ENCODE measurements around the gene RCCD1. TPM values are rescaled to one million over a fixed set of nuclear protein-coding genes. Genes with fewer than 3 reads are reported as not detected.

Gene RCCD1
- total and polyA plus RNA-seq, 2 donors (not counting 3 experiments of a cell fraction or from before 2014, with no cell fraction given), result 8.8 to 15.3 TPM

DNA sequence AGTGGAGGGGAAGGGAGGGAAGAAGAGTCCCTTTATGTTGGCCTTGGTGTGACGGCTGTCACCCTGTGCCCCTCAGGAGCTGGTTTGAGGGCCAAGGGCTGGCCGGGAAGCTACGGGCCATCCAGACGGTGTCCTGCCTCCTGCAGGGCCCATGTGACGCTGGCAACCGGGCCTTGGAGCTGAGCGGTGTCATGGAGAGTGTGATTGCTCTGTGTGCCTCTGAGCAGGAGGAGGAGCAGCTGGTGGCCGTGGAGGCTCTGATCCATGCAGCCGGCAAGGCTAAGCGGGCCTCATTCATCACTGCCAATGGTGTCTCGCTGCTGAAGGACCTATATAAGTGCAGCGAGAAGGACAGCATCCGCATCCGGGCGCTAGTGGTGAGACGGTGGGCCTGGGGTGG lies 8.1 kb upstream of the RCCD1 start:
- H3K27ac ChIP-seq (ENCODE audit: insufficient read depth, low read depth, low read length), result no peak overlapping the region
- intact Hi-C loops (cut with micrococcal nuclease) (no loop called here), dilution Hi-C loops (cut with MboI; ENCODE audit: extremely low pct_ligation_motif_present, low sequenced_read_pairs) (no loop called here)
- H4K20me1 ChIP-seq (replicated peaks; ENCODE audit: control insufficient read depth, extremely low read depth, insufficient read depth, low read length), result no peaks in the 10 kb centered on the region
- H3K27me3 ChIP-seq (ENCODE audit: control insufficient read depth in 2 of 2, insufficient read depth in 2 of 2, low read length in 2 of 2), result no peaks in the 10 kb centered on the region
- no peak for FAIRE-seq
- ChIA-PET POLR2A (no interaction called here), CTCF (interaction anchor here (0.6 to 2.8 kb wide), 5 partner anchors 9 to 103 kb away, joined by 3 to 24 read pairs (median 4); partner anchors contain the start of genes RCCD1 and UNC45A)
- H3K4me1 ChIP-seq (ENCODE audit: control insufficient read depth, extremely low read depth, insufficient read depth, low read length), result peaks cover 10% of the 10 kb centered on the region
- H2AFZ ChIP-seq (ENCODE audit: low read depth, low read length), result no peak overlapping the region
- BruUV-seq (replicated peaks), result no TSS peak
- H3K9ac ChIP-seq (replicated peaks; ENCODE audit: extremely low read depth, insufficient read depth, low read length), result no peak overlapping the region
- H3K9me1 ChIP-seq (replicated peaks; ENCODE audit: control insufficient read depth, extremely low read depth, insufficient read depth, low read length), result no peaks in the 10 kb centered on the region
- H3K4me3 ChIP-seq (replicated peaks in 1 of 3; ENCODE audit: insufficient read depth in 1 of 3, low read depth in 1 of 3, low read length in 3 of 3), result no peak overlapping the region
- no peaks in the 10 kb centered on the region for H3K9me3 ChIP-seq (replicated peaks; ENCODE audit: control insufficient read depth, insufficient read depth, low read length)
- no peak overlapping the region for H3K4me2 ChIP-seq (ENCODE audit: insufficient read depth, low read length)
- no peak for DNase-seq (ENCODE audit: low read depth, low spot score)
- H3K36me3 ChIP-seq (ENCODE audit: control insufficient read depth in 2 of 2, extremely low read depth in 1 of 2, insufficient read depth in 2 of 2, low read length in 2 of 2), result peaks cover 22 to 62% of the 10 kb centered on the region in 2 experiments
- TF ChIP-seq MYC (IDR thresholded peaks at IDR 0.05; ENCODE audit: low read depth, low read length) (no peak), EZH2 (IDR thresholded peaks at IDR 0.05; ENCODE audit: borderline replicate concordance, low read depth, low read length, severe bottlenecking) (no peak), FOS (IDR thresholded peaks at IDR 0.05; ENCODE audit: borderline replicate concordance, insufficient read depth, low read length) (no peak), GATA2 (IDR thresholded peaks at IDR 0.05; ENCODE audit: insufficient read depth, insufficient read length, low read depth, low read length) (no peak), POLR2A (IDR thresholded peaks at IDR 0.05; ENCODE audit: low read depth, low read length) (no peak), POLR2AphosphoS5 (IDR thresholded peaks at IDR 0.05; ENCODE audit: insufficient read depth, low read depth, low read length) (no peak), JUN (IDR thresholded peaks at IDR 0.05; ENCODE audit: borderline replicate concordance, insufficient read depth, insufficient read length, low read depth) (no peak)
- TF ChIP-seq, protein P1, sequence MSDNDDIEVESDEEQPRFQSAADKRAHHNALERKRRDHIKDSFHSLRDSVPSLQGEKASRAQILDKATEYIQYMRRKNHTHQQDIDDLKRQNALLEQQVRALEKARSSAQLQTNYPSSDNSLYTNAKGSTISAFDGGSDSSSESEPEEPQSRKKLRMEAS (IDR thresholded peaks at IDR 0.05; ENCODE audit: insufficient read depth, insufficient read length), result no peak
- TF ChIP-seq, protein P2, sequence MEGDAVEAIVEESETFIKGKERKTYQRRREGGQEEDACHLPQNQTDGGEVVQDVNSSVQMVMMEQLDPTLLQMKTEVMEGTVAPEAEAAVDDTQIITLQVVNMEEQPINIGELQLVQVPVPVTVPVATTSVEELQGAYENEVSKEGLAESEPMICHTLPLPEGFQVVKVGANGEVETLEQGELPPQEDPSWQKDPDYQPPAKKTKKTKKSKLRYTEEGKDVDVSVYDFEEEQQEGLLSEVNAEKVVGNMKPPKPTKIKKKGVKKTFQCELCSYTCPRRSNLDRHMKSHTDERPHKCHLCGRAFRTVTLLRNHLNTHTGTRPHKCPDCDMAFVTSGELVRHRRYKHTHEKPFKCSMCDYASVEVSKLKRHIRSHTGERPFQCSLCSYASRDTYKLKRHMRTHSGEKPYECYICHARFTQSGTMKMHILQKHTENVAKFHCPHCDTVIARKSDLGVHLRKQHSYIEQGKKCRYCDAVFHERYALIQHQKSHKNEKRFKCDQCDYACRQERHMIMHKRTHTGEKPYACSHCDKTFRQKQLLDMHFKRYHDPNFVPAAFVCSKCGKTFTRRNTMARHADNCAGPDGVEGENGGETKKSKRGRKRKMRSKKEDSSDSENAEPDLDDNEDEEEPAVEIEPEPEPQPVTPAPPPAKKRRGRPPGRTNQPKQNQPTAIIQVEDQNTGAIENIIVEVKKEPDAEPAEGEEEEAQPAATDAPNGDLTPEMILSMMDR (IDR thresholded peaks at IDR 0.05; ENCODE audit: extremely low read depth in 1 of 2, insufficient read depth in 1 of 2, low read depth in 1 of 2, low read length in 2 of 2), result no peak
- H3K79me2 ChIP-seq (ENCODE audit: control insufficient read depth, insufficient read depth, low read length), result no peaks in the 10 kb centered on the region
